ENCODE measurements around the gene ATP7A.
"Not testable (repeated sequence)": the region's sequence is repeated elsewhere in the genome, so short reads cannot be mapped to it uniquely, and the experiment has no call there.

The ATP7A gene

DNA sequence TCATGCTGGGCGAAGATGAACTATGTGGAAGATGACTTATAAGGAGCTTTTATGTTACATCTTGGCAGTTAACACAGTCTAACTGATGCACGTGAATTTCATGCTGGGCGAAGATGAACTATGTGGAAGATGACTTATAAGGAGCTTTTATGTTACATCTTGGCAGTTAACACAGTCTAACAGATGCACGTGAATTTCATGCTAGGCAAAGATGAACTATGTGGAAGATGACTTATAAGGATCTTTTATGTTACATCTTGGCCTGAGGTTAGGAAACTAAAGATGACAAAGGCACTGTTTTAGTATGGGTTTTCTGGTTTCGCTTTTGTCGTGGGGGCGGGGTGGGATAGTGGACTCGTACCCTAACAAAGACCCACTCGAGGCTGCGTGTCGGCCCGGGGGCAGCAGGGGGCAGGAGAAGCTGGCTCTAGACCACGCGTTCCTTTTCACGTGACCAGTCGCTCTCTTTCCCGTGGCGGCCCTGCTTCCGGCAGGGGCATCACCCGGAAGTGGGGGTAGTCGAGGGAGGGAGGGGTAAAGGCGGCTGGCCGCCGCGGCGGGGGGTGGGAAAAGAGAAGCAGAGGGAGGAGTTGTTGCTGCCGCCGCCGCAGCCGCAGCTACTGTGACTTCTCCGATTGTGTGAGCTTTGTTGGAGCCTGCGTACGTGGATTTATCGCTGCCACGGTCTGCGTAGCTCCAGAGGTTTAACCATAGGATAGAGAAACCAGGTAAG is at the start of gene ATP7A:
TSS of gene ATP7A (plus strand) at position 586 of the 733 bp plus-strand sequence. CDS start 60,949 bp downstream, outside the sequence.
- peak; percentile 90 for DNase-seq

DNA sequence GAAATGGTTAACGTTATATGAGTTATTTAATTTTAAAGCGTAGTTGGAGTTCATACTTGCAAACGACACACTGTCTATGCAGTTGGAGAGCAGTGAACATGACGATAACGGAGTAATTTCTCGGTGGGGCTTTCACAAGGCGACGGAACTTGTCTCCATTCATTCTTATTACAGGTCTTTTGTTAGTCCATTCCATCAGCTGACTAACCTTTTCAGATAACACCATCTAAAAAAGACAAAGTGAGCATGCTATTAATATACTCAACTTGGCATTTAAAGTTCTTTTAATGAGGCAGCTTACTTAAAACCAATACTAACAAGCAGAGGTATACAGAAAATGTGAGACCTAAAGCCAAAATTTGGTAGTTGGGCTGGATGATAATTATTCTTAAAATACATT is 35.1 kb upstream of the ATP7A start:
- DNase-seq, result no peak

DNA sequence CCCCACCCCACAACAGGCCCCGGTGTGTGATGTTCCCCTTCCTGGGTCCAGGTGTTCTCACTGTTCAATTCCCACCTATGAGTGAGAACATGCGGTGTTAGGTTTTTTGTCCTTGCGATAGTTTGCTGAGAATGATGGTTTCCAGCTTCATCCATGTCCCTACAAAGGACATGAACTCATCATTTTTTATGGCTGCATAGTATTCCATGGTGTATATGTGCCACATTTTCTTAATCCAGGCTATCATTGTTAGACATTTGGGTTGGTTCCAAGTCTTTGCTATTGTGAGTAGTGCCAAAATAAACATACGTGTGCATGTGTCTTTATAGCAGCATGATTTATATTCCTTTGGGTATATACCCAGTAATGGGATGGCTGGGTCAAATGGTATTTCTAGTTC is 29.1 kb upstream of the ATP7A start:
- DNase-seq, result not testable (repeated sequence)

DNA sequence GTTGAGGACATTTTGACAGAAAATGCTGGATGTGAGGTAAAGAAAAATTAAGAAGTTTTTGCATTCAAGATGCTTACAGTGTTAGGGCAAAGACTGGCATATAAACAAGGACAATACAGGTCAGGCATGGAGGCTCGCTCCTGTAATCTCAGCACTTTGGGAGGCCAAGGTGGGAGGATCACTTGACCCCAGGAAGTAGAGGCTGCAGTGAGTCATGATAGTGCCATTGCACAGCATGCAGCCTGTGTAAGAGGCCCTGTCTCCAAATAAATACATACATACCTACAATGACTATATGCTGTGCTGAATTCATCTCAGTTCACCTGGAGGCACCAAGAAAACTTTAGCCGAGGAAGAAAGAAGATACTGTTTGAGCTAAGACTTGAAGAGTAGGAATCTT is 17.6 kb upstream of the ATP7A start:
- DNase-seq, result no peak

DNA sequence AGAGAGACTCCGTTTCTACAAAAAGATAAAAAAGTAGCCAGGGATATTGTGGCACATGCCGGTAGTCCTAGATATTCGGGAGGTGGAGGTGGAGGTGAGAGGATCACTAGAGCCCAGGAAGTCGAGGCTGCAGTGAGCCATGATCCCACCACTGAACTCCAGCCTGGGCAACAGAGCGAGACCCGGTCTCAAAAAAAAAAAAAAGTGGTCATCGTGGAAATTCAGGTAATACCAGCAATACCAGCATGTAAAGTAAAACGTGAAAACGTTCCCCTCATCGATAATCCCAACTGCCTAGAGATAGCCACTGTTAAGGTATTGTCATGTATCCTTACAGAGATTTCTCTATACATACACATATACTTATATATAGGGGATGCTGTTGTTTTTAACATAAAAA is 16.8 kb upstream of the ATP7A start:
- no peak for DNase-seq

DNA sequence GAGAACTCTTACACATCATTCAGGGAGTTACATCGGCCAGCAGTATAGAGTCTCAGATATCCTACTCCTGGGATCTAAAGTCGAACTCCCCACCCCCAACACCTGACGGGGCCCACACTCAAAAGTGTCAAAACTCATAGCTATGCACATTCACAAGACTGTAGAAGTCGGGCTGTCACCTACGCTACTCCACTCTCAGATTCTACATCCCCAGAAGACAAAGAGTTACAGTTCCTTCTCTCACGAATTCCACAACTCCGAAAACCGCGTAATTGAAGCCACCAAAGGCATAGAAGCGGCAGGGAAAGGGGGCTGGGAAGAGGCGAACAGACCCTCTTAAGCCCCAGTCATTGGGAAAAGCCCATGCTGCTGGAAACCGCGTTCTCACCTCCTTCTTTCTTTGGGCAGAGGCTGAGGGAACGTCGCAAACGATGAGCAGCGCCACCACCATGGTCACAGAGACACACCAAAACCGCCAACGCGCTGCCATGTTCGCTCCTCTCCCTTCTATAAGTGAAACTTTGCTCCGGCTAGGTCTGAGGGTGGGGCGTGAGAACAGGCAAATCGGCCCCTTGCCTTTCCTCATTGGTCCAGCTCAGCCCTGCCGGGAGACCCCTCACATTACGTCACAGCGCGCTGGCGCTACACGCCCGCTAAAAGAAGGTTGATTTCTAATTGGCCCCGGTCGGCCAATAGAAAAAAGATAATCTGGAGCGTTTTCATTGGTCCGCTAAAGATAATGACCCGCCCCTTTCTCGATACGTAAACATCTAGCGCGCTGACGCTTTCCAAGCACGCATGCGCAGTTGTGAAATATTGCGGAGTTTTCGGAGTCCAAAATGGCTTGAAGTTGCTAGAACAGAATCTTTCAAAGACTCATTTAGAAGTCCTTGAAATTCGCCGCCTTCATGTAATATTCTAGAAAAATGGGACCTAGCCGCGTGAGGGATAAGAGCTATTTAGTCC is 15.3 kb upstream of the ATP7A start, which contains the start of gene MAGT1:
TSS of gene MAGT1 (minus strand) at position 515 of the 966 bp plus-strand sequence. CDS start at position 490, 25 bp downstream.
- peak; percentile 85 for DNase-seq

DNA sequence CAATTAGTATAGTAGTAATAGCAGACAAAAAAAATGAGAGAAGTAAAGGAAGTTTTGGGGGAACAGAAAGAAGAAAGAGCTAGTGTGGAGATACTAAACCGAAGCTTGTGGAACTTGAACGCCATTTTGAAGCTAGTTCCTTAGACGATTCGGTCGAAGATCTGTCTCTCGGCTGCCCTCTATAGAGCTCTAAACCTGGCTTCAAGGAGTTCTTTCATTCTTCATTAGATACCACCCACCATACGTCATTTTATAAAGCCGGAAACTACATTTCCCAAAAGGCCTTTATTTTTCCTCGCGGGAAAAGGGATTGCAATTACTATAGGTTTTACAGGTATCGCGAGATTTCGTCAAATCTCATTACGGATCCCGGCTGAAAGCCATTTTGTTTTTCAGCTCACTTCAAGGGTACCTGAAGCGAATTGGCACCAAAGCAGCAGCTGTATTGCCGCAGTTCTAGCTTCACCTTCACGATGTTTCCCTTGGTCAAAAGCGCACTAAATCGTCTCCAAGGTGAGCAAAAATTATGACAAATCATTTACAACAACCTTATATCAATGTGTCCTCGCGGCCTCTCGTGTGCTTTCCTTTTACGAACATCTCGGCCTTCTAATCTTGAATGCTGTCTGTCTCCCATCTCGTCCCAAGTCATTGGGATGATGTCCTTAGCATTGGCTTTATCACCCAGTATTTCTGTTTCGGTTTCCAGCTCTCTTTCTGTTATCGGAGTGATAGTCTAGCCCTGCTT is 11.2 kb upstream of the ATP7A start, which contains the start of gene COX7B:
TSS of gene COX7B (plus strand) at position 388 of the 748 bp plus-strand sequence. CDS start at position 474, 86 bp downstream.
- DNase-seq, result peak; percentile 59

DNA sequence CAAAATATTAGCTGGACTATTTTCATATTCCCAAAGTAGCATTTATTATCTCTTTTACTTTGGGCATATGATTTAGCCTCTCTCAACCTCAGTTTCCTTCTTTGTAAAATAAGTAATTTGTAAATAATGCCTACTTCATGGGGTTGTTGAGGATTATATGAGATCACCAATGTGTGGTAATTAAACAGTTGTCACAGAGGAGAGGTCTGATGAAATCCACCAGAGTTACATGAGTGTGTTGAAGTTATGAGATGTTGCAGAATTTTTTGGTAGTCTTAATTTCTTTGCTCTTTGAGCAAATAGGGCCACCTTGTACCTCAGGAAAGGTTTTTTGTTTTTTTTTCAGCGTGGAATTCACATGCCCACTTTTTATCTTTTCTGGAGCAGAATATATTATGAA is 9.8 kb upstream of the ATP7A start:
- no peak for DNase-seq

DNA sequence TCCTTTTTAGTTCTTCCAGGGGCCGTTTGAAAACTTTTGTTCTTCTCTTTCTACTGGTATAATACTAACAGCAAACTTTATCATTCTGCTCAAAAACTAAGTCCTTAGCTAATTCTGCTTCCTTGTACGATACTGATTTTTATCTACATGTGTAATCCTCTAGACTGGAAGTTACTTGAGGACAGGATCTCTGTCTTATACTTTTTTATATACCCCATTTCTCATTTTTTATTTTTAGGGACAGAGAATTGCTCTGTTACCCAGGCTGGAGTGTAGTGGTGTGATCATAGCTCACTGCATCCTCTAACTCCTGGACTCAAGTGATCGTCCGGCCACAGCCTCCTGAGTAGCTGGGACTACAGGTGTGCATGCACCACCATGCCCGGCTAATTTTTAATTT is 9.0 kb upstream of the ATP7A start:
- DNase-seq, result no peak

DNA sequence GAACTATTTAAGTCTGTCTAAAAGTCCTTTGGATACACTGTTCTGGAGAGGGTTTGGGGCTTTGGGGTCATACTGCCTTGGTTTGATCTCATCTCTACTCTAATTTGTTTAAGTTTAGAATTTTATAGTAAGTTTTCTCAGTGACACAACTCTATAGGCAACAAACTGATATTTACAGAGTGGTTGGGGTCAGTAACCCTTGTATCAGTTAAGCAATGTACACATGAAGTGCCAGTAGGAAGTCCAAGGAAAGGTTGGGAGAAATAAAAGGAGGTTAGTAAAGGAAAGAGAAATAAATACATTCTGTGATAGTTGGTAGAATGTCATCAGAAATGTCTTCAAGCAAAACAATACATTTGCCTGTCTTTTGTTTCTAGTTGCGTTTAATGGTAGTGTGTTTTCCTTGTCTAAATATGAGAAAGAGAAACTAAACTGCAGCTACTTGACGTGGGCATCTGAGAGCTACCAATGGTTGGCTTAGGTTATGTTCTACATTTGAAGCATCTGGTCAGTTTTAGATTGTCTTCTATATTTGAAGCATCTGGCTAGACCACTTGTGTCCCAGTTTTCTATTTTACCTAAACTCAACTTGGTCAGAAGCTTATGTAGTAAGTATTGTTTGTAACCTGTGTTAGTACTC is 6.9 kb downstream of the ATP7A start:
- DNase-seq, result no peak

DNA sequence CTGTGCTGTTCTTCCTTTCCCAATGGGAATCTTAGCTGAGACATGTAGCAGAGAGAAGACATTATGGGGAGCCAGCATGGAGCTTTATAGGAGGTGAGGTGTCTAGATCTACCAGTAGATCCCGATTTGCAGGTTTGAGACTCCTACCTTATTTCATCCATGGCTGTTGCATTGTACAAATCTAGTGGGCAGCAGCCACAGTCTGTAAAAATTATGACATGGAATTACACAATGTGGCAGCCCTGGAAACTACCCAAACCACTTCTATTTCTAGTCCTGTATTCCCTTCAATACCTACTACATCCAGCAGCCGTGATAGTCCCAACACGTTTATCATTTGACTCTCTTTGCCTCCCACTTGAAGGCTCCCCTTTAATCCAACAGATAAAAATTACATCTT is 8.1 kb downstream of the ATP7A start:
- DNase-seq, result no peak

DNA sequence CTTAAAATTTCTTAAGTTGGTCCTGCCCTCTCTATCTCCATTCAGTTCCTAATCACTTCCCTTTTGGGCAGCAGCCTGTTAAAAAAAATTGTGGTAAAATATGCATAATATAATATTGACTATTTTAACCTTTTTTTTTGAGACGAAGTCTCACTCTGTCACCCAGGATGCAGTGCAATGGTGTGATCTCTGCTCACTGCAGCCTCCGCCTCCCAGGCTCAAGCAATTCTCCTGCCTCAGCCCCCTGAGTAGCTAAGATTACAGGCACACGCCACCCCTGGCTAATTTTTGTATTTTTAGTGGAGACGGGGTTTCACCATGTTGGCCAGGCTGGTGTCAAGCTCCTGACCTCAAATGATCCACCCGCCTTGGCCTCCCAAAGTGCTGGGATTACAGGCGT is 8.9 kb downstream of the ATP7A start:
- not testable (repeated sequence) for DNase-seq

DNA sequence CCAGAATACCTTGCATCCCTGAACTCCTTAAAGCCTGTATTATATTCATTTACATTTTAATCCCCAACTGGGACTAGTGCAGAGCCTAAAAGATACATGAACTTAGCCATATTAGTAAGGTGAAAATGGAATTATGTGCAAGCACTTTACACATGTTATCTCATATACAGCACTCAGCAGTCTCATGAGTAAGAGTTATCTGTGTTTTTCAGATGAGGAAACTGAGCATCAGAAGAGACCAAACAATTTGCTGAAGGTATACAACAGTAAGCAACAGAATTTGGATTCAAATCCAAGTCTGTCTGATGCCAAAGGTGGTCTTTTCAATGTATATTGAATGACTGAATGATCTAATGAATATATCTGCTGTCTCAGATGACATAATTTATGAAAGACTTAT is 12.3 kb downstream of the ATP7A start:
- DNase-seq, result no peak

DNA sequence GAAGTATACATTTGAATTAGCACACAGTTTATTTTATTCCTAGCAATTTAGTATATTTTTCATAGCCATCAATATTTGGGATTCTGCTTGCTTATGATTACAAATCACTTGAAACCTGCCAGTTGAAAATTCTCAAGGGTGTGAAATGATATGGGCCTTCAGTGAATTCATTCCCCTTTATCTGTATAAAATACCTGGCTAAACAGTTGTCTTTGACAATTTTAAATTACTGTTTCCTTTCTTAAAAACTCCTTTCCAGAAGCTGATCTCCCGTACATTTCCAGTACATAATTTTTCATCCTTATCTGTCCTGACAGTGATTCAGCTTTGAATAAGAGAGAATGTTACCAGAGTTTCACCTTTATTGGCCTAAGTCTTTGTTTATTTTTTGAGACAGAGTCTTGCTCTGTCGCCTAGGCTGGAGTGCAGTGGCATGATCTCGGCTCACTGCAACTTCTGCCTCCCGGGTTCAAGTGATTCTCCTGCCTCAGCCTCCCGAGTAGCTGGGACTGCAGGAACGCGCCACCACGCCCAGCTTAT is 13.9 kb downstream of the ATP7A start:
- no peak for DNase-seq

DNA sequence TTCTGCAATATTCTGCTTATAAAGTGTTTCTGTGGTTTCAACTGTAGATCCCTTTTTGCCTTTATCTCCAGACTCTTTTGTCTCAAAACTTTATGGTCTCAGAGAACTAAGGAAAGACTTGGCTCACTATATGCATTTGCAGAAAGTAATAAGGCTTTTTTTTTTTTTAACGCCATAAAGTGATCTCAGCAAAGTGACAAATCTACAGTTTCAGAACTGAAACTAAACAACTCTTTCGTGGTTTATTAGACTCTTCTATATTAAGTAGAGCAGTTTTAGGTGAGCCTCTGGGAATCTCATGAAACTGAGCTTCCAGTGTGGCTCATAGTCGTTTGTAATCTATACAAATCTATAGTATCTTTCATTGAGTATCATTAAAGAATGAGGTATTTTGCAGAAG is 15.3 kb downstream of the ATP7A start:
- DNase-seq, result no peak

DNA sequence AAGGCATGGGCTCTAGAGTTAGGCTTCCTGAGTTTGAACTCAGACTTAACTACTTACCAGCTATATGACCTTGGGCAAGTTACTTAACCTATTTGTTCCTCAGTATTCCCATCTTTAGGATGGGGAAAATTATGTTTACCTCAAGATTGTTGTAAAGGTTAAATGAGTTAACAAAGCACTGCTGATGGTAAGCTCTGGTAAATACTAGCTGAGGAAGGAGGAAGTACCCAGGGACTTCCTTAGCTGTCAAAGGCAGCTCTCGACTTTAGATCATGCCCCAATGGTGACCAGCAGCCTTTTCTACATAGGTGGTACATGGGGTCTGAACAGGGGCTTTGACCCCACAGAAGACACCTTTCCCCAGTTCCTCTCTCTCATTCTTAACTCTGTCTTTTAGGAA is 20.1 kb downstream of the ATP7A start:
- DNase-seq, result no peak

DNA sequence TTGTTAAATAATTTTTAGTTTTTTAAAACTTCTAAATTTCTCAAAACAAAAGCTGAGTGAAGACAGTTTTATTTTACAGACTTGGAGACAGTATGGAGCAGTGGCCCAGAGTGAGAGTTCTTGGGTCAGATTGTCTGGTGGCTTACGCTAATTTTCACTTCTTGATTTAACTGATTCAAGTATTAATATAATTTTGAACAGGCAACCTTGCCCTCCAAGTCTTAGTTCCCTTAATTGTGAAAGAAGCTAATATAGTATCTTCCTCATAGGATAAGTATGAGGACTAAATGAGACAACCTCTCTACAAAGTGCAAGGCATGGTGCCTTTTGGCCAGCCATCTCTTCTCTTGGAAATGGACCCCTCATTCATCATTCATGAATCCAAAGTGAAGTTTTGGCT is 25.4 kb downstream of the ATP7A start:
- DNase-seq, result no peak

DNA sequence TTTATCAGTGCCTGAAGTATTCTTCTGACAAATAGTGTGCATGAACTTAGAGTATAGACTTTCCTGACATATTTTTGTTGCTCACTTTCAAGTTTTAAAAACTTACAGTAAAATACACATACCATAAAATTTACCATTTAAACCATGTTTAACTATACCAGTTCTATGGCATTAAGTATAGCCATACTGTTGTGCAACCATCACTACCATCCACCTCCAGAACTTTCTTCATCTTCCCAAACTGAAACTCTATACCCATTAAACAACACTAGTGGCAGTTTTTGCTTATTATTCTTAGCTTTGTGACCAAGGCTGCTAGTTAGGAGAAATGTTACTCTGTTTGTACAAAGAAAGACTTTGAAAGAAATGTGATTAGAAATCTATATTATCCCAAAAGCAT is 25.8 kb downstream of the ATP7A start:
- DNase-seq, result no peak

DNA sequence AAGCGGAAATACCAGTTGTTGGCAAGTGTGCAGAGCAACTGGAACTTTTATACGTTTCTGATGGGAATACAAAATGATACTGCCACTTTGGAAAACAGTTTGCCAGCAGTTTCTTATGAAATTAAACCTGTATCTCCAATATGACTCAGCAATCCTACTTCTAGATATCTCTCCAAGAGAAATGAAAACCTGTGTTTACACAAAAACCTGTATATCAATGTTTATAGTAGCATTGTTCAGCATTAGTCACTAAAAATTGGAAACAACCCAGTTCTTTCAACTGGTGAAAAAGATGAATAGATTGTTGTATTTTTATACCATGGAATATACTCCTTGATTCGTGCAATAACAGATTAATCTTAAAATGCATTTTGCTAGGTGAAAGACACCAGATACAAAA is 26.8 kb downstream of the ATP7A start:
- no peak for DNase-seq

DNA sequence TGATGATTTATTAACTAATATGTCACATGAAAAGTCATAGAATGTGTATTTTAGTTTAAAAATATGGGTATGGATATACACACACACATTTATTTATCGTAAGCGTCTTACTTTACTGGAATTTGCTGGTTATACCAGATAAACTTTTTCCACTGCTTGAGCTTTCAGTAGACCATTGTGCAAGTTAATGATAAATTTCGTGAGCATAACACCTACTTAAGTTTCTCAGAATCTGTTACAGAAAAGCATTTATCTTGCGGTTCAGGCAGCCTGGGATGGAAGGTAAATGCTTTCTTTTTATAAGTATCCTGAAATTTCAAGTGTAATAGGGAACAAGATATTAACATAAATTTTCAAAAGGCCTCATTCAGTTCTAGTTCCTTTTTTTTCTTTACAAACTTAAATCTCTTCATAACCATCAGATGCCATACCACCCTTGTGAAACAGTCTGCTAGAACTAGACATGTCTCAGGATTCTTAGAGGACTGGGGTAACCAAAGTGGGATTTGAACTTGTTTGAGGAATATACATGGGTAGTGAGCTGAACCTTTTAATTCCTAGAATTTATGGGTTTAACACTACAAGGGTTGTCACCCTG is 27.7 kb downstream of the ATP7A start:
- DNase-seq, result no peak

DNA sequence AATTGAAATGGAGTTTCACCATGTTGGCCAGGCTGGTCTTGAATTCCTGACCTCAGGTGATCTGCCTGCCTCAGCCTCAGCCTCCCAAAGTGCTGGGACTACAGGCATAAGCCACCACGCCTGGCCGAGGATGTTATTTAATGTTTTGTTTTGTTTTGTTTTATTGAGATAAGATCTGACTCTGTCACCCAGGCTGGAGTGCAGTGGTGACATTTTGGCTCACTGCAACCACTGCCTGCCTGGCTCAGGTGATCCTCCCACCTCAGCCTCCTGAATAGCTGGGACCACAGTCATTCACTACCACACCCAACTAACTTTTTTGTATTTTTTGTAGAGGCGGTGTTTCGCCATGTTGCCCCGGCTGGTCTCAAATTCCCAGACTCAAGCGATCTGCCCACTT is 34.5 kb downstream of the ATP7A start:
- DNase-seq, result not testable (repeated sequence)

Data from activated gamma-delta T cell treated with Interleukin-2 at 50 U/mL for 16 hours (primary cell).